ENCODE results near the gene MGAT4A.

MGAT4A gene

DNA sequence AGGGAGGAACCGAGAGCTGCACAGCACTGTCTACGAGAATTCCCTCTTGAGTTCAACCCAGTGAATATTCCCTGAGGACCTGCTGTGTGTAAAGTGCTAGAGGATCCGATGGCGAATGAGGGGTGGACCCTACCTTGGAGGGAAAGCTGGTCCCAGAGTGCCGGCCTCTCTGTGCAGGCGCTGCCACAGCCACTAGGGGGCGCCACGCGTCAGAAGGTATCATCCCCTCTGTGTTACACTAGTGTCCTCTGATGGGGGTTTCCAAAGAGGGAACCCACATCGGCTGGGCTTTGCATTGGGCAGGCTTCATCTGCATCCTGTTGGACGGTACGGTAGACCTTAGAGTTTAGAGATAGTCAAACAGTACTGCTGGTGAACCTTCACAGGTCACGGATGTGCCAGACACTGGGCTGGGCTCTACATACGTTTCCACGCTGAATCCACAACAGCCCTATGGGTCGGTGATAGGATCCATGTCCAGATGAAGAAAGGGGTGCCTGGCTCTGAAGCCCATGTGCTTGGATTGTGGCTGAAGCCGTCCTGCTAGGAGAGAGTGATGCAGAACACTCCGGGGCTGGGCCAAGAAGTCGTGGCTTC is 161.6 kb downstream of the MGAT4A start:
- no peaks in the 10 kb centered on the region for H3K4me1 ChIP-seq (ENCODE audit: control insufficient read depth, insufficient read depth, low read length)
- H3K9ac ChIP-seq (ENCODE audit: low read length) = no peak overlapping the region
- no peaks in the 10 kb centered on the region for H3K27me3 ChIP-seq (ENCODE audit: control insufficient read depth, insufficient read depth, low read length)
- no peak overlapping the region for H3K4me3 ChIP-seq (ENCODE audit: low read length)
- H3K9me3 ChIP-seq (ENCODE audit: control insufficient read depth, low read length) = no peaks in the 10 kb centered on the region
- H3K36me3 ChIP-seq (ENCODE audit: control insufficient read depth, insufficient read depth, low read length) = peaks cover 6% of the 10 kb centered on the region
